Hematopoietic multipotent progenitor cell treated with erythropoietin and hydrocortisone succinate and interleukin-3 and kit ligand, for 15 days (in vitro differentiated cells): ENCODE data around the gene DUSP14.

ENCODE experiments used
- DNase-seq: peaks from one replicate; pipeline ENCODE4 v3.0.0-alpha.2; 2015; ENCODE audit warnings: low spot score

The DUSP14 gene

GRCh38 chr17:37562016-37562745 is 72.5 kb downstream of the DUSP14 start:
- no peak for DNase-seq
